WTC11 (cell line): ENCODE data around the gene ATF7. TPM values are rescaled to one million over a fixed set of nuclear protein-coding genes. Genes with fewer than 3 reads are reported as not detected.

Experiments used
- ATAC-seq: fragments of 200-7000 bp; cut with Tn5 transposase; 2 replicates; pipeline ENCODE4 v1.10.0; 2021; ENCODE audit warnings: mild to moderate bottlenecking, moderate library complexity
- CTCF ChIA-PET: fragments of 300-600 bp; sonication (Branson Sonifier 250); formaldehyde crosslinking; loops from one replicate; lab custom pipeline; 2021; ENCODE audit warnings: antibody characterized with exemption; lab: Charles Lee
- POLR2A ChIA-PET: fragments of 350-600 bp; sonication (Branson Sonifier 250); formaldehyde crosslinking; loops from one replicate; lab custom pipeline; 2021; ENCODE audit warnings: antibody characterized with exemption; lab: Charles Lee
- DNase-seq: peaks from one replicate; pipeline ENCODE4 v3.0.0; 2021; ENCODE audit warnings: low spot score
- H3K27ac Mint-ChIP-seq: 2 replicates; pipeline ENCODE4 v1.8.0; 2021; ENCODE audit warnings: mixed read lengths
- H3K27me3 Mint-ChIP-seq: 2 replicates; pipeline ENCODE4 v1.8.0; 2021; ENCODE audit warnings: low read depth, mild to moderate bottlenecking, moderate library complexity, mixed read lengths
- H3K36me3 Mint-ChIP-seq: 2 replicates; pipeline ENCODE4 v1.8.0; 2021; ENCODE audit warnings: mixed read lengths
- H3K4me1 Mint-ChIP-seq: 2 replicates; pipeline ENCODE4 v1.8.0; 2022; ENCODE audit warnings: mixed read lengths
- H3K4me3 Mint-ChIP-seq: 2 replicates; pipeline ENCODE4 v1.8.0; 2021; ENCODE audit warnings: mild to moderate bottlenecking, moderate library complexity, mixed read lengths
- H3K9me3 Mint-ChIP-seq: 2 replicates; pipeline ENCODE4 v1.8.0; 2021; ENCODE audit warnings: mixed read lengths
- CREB1 ChIP-seq: sonication (generic); formaldehyde crosslinking; IDR thresholded peaks from 2 replicates; pipeline ENCODE4 v1.8.0; 2023; ENCODE audit warnings: mild to moderate bottlenecking, missing genetic modification reagents
- EMX1 ChIP-seq: fragments of 250-450 bp; sonication (Bioruptor Pico); IDR thresholded peaks from 2 replicates; pipeline ENCODE4 v1.8.0; 2021; ENCODE audit warnings: mild to moderate bottlenecking
- FOXJ3 ChIP-seq: sonication (generic); formaldehyde crosslinking; IDR thresholded peaks from 2 replicates; pipeline ENCODE4 v1.9.0; 2021; ENCODE audit warnings: missing genetic modification reagents, mild to moderate bottlenecking, borderline replicate concordance
- MXD4 ChIP-seq: fragments of 250-450 bp; sonication (Bioruptor Pico); IDR thresholded peaks from 2 replicates; pipeline ENCODE4 v1.8.0; 2021; ENCODE audit warnings: mild to moderate bottlenecking, moderate library complexity, borderline replicate concordance
- NFATC4 ChIP-seq: fragments of 250-450 bp; sonication (Bioruptor Pico); IDR thresholded peaks from 2 replicates; pipeline ENCODE4 v1.9.0; 2021; ENCODE audit warnings: mild to moderate bottlenecking
- NFE2L1 ChIP-seq: sonication (generic); formaldehyde crosslinking; IDR thresholded peaks from 2 replicates; pipeline ENCODE4 v1.8.1; 2023; ENCODE audit warnings: missing genetic modification reagents
- NR1H2 ChIP-seq: sonication (generic); formaldehyde crosslinking; IDR thresholded peaks from 2 replicates; pipeline ENCODE4 v1.9.0; 2021; ENCODE audit warnings: mild to moderate bottlenecking, moderate library complexity, missing genetic modification reagents
- NR3C1 ChIP-seq: sonication (generic); formaldehyde crosslinking; conservative IDR thresholded peaks from 2 replicates; pipeline ENCODE4 v1.8.1; 2023; ENCODE audit warnings: low read depth, mild to moderate bottlenecking, missing genetic modification reagents
- TP53 ChIP-seq: sonication (generic); formaldehyde crosslinking; IDR thresholded peaks from 2 replicates; pipeline ENCODE4 v1.8.1; 2023; ENCODE audit warnings: mild to moderate bottlenecking, missing genetic modification reagents
- ZNF232 ChIP-seq: sonication (generic); formaldehyde crosslinking; IDR thresholded peaks from 2 replicates; pipeline ENCODE4 v1.8.0; 2022; ENCODE audit warnings: mild to moderate bottlenecking, missing genetic modification reagents
- ZNF416 ChIP-seq: fragments of 250-450 bp; sonication (Bioruptor Pico); IDR thresholded peaks from 2 replicates; pipeline ENCODE4 v1.9.0; 2021; ENCODE audit warnings: mild to moderate bottlenecking, inconsistent platforms
- total RNA-seq: library from RNA; stranded (reverse); gene quantifications from 3 replicates; pipeline ENCODE4 v1.2.3, GENCODE V29; 2021
- TF ChIP-seq, protein P1 (sequence below): sonication (generic); formaldehyde crosslinking; IDR thresholded peaks from 2 replicates; pipeline ENCODE4 v1.8.0; 2022; ENCODE audit warnings: mild to moderate bottlenecking, missing genetic modification reagents
- TF ChIP-seq, protein P2 (sequence below): sonication (generic); formaldehyde crosslinking; IDR thresholded peaks from 2 replicates; pipeline ENCODE4 v1.8.0; 2023; ENCODE audit warnings: missing genetic modification reagents
- TF ChIP-seq, protein P3 (sequence below): sonication (generic); formaldehyde crosslinking; IDR thresholded peaks from 2 replicates; pipeline ENCODE4 v1.8.1; 2023; ENCODE audit warnings: mild to moderate bottlenecking, missing genetic modification reagents, borderline replicate concordance
- TF ChIP-seq, protein P4 (sequence below): fragments of 250-450 bp; sonication (Bioruptor Pico); IDR thresholded peaks from 2 replicates; pipeline ENCODE4 v2.1.2; 2022; ENCODE audit warnings: mild to moderate bottlenecking, moderate library complexity
- TF ChIP-seq, protein P5 (sequence below): fragments of 250-450 bp; sonication (Bioruptor Pico); IDR thresholded peaks from 2 replicates; pipeline ENCODE4 v1.9.0; 2021; ENCODE audit warnings: mild to moderate bottlenecking
- TF ChIP-seq, protein P6 (sequence below): sonication (generic); formaldehyde crosslinking; IDR thresholded peaks from 2 replicates; pipeline ENCODE4 v1.8.1; 2023; ENCODE audit warnings: mild to moderate bottlenecking, moderate library complexity, missing genetic modification reagents
- TF ChIP-seq, protein P7 (sequence below): sonication (generic); formaldehyde crosslinking; IDR thresholded peaks from 2 replicates; pipeline ENCODE4 v1.8.1; 2023; ENCODE audit warnings: mild to moderate bottlenecking, missing genetic modification reagents

Gene ATF7
- total RNA-seq, 1 experiment from 2014 or later: 16.3 TPM

DNA sequence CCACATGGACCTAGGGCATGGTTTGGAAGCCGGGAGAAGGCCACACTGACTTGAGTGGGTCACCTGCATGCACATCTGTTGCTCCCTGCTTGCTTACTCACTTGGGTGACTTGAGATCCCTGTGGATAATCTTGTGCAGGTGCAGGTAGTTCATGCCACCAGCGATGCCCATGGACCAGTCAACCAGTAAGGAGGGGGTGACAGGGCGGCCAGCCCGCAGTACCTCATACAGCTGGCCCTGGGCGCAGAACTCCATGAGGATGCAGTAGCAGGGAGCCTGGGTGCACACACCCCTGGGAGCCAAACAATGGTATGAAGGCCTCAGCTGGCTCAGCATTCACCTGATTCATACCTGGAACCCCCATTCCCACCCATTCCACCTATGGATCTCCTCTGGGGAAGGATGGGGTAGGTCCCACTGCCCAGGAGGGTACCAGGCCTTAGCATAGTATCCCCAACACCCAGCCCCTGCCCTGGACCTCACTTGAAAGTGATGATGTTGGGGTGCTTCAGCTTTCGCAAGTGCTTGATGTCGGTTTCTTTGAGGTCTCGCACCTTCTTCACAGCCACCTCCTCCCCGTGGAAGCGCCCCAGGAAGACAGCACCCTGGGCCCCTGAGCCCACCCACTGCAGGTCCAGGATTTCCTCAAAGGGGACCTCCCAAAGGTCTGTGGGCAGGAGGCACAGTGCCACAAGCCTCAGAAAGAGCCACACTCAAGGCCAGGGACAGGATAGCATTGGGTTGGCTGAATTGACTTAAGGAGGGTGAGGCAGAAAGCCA lies 140.0 kb downstream of the ATF7 start:
- H3K4me1 Mint-ChIP-seq: peaks cover 9% of the 10 kb centered on the region
- H3K4me3 Mint-ChIP-seq: no peak overlapping the region
- DNase-seq (no peak), ATAC-seq (no peak)
- ChIA-PET CTCF (no interaction called here), POLR2A (interaction anchor here (1.2 kb wide), 1 partner anchor 14 kb away, joined by 3 read pairs; no protein-coding TSS in a partner anchor)
- TF ChIP-seq NR1H2 (no peak), FOXJ3 (CRISPR knock-in tag) (no peak), ZNF232 (CRISPR knock-in tag) (no peak), CREB1 (CRISPR knock-in tag) (no peak), NFE2L1 (CRISPR knock-in tag) (no peak), MXD4 (CRISPR knock-in tag) (no peak), NR3C1 (no peak), ZNF416 (CRISPR knock-in tag) (no peak), NFATC4 (no peak), TP53 (CRISPR knock-in tag) (no peak), EMX1 (CRISPR knock-in tag) (no peak)
- TF ChIP-seq, protein P1, sequence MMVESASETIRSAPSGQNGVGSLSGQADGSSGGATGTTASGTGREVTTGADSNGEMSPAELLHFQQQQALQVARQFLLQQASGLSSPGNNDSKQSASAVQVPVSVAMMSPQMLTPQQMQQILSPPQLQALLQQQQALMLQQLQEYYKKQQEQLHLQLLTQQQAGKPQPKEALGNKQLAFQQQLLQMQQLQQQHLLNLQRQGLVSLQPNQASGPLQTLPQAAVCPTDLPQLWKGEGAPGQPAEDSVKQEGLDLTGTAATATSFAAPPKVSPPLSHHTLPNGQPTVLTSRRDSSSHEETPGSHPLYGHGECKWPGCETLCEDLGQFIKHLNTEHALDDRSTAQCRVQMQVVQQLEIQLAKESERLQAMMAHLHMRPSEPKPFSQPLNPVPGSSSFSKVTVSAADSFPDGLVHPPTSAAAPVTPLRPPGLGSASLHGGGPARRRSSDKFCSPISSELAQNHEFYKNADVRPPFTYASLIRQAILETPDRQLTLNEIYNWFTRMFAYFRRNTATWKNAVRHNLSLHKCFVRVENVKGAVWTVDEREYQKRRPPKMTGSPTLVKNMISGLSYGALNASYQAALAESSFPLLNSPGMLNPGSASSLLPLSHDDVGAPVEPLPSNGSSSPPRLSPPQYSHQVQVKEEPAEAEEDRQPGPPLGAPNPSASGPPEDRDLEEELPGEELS (CRISPR knock-in tag): no peak
- TF ChIP-seq, protein P2, sequence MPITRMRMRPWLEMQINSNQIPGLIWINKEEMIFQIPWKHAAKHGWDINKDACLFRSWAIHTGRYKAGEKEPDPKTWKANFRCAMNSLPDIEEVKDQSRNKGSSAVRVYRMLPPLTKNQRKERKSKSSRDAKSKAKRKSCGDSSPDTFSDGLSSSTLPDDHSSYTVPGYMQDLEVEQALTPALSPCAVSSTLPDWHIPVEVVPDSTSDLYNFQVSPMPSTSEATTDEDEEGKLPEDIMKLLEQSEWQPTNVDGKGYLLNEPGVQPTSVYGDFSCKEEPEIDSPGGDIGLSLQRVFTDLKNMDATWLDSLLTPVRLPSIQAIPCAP (CRISPR knock-in tag): no peak
- TF ChIP-seq, protein P3, sequence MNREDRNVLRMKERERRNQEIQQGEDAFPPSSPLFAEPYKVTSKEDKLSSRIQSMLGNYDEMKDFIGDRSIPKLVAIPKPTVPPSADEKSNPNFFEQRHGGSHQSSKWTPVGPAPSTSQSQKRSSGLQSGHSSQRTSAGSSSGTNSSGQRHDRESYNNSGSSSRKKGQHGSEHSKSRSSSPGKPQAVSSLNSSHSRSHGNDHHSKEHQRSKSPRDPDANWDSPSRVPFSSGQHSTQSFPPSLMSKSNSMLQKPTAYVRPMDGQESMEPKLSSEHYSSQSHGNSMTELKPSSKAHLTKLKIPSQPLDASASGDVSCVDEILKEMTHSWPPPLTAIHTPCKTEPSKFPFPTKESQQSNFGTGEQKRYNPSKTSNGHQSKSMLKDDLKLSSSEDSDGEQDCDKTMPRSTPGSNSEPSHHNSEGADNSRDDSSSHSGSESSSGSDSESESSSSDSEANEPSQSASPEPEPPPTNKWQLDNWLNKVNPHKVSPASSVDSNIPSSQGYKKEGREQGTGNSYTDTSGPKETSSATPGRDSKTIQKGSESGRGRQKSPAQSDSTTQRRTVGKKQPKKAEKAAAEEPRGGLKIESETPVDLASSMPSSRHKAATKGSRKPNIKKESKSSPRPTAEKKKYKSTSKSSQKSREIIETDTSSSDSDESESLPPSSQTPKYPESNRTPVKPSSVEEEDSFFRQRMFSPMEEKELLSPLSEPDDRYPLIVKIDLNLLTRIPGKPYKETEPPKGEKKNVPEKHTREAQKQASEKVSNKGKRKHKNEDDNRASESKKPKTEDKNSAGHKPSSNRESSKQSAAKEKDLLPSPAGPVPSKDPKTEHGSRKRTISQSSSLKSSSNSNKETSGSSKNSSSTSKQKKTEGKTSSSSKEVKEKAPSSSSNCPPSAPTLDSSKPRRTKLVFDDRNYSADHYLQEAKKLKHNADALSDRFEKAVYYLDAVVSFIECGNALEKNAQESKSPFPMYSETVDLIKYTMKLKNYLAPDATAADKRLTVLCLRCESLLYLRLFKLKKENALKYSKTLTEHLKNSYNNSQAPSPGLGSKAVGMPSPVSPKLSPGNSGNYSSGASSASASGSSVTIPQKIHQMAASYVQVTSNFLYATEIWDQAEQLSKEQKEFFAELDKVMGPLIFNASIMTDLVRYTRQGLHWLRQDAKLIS (CRISPR knock-in tag): no peak
- TF ChIP-seq, protein P4, sequence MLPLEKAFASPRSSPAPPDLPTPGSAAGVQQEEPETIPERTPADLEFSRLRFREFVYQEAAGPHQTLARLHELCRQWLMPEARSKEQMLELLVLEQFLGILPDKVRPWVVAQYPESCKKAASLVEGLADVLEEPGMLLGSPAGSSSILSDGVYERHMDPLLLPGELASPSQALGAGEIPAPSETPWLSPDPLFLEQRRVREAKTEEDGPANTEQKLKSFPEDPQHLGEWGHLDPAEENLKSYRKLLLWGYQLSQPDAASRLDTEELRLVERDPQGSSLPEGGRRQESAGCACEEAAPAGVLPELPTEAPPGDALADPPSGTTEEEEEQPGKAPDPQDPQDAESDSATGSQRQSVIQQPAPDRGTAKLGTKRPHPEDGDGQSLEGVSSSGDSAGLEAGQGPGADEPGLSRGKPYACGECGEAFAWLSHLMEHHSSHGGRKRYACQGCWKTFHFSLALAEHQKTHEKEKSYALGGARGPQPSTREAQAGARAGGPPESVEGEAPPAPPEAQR (CRISPR knock-in tag): no peak
- TF ChIP-seq, protein P5, sequence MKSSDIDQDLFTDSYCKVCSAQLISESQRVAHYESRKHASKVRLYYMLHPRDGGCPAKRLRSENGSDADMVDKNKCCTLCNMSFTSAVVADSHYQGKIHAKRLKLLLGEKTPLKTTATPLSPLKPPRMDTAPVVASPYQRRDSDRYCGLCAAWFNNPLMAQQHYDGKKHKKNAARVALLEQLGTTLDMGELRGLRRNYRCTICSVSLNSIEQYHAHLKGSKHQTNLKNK (CRISPR knock-in tag): no peak
- TF ChIP-seq, protein P6, sequence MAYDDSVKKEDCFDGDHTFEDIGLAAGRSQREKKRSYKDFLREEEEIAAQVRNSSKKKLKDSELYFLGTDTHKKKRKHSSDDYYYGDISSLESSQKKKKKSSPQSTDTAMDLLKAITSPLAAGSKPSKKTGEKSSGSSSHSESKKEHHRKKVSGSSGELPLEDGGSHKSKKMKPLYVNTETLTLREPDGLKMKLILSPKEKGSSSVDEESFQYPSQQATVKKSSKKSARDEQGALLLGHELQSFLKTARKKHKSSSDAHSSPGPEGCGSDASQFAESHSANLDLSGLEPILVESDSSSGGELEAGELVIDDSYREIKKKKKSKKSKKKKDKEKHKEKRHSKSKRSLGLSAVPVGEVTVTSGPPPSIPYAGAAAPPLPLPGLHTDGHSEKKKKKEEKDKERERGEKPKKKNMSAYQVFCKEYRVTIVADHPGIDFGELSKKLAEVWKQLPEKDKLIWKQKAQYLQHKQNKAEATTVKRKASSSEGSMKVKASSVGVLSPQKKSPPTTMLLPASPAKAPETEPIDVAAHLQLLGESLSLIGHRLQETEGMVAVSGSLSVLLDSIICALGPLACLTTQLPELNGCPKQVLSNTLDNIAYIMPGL (CRISPR knock-in tag): no peak
- TF ChIP-seq, protein P7, sequence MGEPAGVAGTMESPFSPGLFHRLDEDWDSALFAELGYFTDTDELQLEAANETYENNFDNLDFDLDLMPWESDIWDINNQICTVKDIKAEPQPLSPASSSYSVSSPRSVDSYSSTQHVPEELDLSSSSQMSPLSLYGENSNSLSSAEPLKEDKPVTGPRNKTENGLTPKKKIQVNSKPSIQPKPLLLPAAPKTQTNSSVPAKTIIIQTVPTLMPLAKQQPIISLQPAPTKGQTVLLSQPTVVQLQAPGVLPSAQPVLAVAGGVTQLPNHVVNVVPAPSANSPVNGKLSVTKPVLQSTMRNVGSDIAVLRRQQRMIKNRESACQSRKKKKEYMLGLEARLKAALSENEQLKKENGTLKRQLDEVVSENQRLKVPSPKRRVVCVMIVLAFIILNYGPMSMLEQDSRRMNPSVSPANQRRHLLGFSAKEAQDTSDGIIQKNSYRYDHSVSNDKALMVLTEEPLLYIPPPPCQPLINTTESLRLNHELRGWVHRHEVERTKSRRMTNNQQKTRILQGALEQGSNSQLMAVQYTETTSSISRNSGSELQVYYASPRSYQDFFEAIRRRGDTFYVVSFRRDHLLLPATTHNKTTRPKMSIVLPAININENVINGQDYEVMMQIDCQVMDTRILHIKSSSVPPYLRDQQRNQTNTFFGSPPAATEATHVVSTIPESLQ (CRISPR knock-in tag): no peak
- no peaks in the 10 kb centered on the region for H3K9me3 Mint-ChIP-seq
- H3K36me3 Mint-ChIP-seq: peaks cover 31% of the 10 kb centered on the region
- no peak overlapping the region for H3K27ac Mint-ChIP-seq
- no peaks in the 10 kb centered on the region for H3K27me3 Mint-ChIP-seq
